Stimulated activated CD8-positive, alpha-beta memory T cell treated with anti-CD3 and anti-CD28 coated beads, Interleukin-7, amount 100 ng/mL, for 4 hours (primary cell): ENCODE data around the gene MRPL33.

Source experiments
- DNase-seq, 2 donors: peaks; one replicate each; pipeline ENCODE4 v3.0.0-alpha.2; 2020; ENCODE audit warnings: low read depth in 2 of 2

MRPL33 gene

GRCh38 chr2:27776696-27777095 is 5.2 kb downstream of the MRPL33 start:
- no peak for DNase-seq

- DNase-seq, result no peak
These were observed 8.0 kb downstream of the MRPL33 start for GRCh38 chr2:27779417-27780055.

DNA sequence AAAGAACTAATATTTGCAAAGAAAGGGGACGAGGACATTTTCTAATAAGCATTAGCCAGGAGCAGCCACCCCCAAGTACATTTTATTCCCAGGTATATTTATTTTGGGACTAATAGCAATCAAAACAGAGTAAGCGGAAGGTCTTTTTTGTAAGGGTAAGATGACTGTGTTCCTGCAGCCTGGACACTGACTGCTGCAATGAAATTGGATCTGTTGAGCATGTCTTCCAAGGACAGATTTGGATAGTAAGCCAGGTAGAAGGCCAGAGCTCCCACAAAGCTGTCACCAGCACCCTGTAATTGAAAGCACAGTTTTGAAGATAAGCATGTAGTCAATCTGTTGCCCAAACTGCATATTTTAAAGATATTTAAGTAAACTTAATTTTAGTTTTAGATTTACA is 10.0 kb downstream of the MRPL33 start:
- DNase-seq, result no peak

- no peak for DNase-seq
These were observed 11.2 kb downstream of the MRPL33 start for GRCh38 chr2:27782701-27783100.

DNA sequence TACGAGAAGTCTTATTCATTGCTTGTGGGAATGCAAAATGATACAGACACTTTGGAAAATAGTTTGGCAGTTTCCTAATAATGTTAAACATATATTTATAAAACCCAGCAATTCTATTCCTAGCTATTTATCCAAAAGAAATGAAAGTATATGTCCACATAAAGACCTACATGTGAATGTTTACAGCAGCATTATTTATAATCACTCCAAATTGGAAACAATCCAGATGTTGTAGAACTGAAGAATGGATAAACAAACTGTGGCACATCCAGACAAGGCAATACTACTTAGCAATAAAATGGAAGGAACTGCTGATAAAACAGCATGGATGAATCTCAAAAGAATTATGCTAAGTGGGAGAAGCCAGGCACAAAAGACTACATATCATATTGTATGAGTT is 19.3 kb downstream of the MRPL33 start:
- no peak for DNase-seq

DNA sequence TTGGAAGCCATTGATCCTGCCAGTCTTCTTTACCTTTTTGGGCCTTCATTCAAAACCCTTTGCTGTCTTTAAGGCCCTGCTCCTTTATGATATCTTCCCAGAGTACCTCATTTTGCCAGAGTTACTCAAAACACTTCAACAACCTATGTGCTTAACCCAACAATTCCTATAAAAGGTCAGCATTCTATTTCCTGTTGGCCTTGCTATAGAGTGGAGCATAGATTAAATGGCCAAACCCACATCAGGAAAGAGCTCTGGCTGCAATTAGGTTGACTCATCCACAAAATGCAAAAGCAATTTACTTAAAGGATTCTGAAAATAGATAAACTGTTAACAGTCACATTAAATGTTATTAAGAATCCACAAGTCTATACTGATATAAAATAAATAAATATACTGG is 21.2 kb downstream of the MRPL33 start:
- no peak for DNase-seq

GRCh38 chr2:27795093-27795834 is 23.7 kb downstream of the MRPL33 start:
- DNase-seq, result no peak

DNA sequence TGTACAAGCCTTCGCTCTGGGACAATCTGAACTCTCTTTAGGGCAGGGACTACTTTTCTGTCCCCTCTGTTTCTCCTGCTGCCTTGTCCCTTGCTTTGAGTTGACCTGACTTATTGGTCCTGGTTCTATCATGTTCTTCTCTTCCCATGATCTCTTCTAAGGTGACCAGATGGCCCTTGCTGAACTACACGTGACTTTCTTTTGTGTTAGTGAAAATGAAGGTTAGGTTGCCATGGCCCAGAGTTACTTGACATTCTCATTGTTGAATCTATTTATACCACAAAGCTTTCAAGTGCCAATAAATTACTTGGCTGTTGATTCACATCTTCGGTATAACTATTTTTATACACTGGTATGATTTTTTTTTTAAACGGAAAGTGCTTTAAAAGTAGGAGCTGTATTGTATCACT is 24.4 kb downstream of the MRPL33 start:
- no peak for DNase-seq

DNA sequence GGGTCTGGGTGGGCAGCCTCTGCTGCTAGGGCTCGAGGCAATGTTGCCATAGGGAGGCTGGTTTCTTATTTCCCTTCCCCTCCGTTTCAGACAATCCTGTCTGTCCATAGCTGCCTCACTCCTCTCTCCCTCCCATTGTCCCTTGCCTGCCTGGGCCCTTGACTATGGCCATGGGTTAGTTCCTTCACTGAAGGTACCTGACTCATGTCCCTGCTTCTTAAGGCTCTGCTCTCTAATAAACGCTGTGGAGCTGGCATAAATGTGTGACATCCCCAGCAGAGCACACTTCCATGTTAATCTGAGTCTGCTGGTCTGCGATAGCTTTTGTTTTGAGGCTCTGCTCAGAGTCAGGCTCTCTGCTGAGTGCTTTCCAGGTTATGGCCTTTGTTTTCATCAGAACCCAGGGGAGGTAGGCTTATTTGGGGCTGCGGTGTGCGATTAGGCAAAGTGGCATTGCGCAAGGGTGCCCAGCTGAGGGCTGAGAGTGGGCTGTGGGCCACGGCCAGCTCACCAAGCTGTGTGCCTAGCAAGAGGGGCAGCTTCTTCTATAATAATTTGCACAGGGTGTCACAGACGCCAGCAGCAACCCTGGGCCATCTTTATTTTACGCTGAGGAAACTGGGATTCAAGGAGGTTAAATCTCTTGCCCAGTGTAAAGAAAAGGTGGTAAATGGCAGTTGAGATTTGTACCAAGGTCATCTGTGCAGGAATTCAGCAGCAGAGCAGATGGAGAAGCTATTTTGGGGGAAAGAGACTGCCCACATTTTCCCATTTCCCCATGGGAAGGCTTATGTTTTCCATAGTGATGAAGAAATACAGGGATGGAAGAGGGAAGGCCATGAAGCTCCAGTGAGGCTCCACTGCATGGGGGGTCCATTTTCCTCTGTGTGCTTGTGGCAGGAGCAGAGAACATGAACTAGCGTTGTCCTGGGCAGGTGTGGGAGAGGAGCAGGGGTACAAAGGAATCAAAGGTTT is 25.6 kb downstream of the MRPL33 start:
- DNase-seq, result no peak

GRCh38 chr2:27797841-27798240 is 26.3 kb downstream of the MRPL33 start:
- DNase-seq, result no peak

GRCh38 chr2:27798486-27798885 is 27.0 kb downstream of the MRPL33 start:
- no peak for DNase-seq

GRCh38 chr2:27798948-27799645 is 27.6 kb downstream of the MRPL33 start:
- no peak for DNase-seq

DNA sequence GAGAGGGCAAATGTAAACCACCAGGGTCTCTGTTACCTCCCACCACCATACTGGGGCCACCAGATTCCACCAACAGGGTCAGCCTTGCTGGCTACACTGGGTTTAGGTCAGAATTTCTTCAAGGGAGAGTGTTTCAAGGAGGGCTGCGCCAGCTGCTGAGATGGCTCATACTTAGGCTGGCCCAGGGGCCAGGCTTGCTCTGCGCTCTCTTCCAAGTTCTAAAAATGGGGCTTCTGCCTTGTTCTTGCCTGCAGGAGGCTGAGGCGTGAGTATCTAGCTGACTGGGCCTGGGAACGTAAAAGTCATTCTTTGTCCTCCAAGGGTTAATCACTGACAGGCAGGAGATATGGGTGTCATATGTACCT is 28.1 kb downstream of the MRPL33 start:
- DNase-seq, result no peak

DNA sequence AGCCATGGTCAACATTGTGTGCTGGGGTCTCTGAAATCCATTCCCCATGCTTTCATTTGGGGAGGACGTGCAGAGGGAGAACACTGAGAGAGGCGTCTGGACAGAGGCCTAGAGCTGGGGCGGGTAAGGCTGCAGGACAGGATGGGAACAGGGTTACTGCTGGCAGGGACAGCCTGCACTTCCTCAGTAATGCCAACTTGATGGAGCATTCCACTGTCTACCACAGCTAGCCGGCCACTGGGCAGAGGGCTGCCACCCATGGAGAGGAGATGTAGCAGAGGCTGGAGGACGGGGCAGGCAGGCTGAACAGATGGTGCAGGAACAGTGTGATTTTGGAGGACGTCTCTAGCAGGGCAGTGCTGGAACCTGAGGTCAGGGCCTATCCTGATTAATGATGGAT is 29.3 kb downstream of the MRPL33 start:
- no peak for DNase-seq

- DNase-seq, result no peak
These were observed 31.0 kb downstream of the MRPL33 start for GRCh38 chr2:27802547-27802946.

DNA sequence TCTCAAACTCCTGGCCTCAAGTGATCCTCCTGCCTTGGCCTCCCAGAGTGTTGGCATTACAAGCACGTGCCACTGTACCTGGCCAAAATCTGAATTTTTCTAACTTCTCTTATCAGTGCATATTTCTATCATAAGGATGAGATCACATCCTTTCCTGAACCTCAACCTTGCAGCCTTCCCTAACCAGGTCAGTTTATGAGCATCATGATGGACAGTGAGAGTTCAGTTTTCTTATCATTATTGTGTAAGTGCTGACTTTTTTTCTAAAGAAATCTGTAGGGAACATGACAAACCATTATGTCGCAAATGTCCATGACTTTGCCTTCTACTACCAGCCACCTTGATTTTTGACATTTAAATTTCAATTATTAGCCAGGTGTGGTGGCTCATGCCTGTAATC is 31.5 kb downstream of the MRPL33 start:
- DNase-seq, result no peak

- no peak for DNase-seq
These were observed 32.6 kb downstream of the MRPL33 start for GRCh38 chr2:27804146-27804545.

DNA sequence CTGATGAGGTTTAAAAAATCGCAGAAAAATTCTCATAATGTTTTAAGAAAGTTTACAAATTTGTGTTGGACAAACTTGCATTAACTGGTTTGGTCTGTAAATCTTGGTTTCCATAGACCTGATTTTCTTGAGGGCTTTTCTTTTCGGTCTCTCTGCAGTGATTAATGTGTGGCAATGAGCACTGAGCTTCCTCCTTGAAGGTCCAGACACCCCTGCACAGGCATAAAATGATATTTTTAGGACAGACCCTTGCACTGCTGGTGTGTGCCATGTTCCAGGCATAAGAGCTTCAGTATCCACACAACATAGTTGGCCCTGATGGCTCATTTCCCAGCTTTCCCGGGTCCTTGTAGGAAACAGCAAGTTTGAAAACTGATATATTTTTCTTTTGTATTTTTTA is 33.7 kb downstream of the MRPL33 start:
- DNase-seq, result no peak

GRCh38 chr2:27806311-27807059 is 35.0 kb downstream of the MRPL33 start:
- no peak for DNase-seq

DNA sequence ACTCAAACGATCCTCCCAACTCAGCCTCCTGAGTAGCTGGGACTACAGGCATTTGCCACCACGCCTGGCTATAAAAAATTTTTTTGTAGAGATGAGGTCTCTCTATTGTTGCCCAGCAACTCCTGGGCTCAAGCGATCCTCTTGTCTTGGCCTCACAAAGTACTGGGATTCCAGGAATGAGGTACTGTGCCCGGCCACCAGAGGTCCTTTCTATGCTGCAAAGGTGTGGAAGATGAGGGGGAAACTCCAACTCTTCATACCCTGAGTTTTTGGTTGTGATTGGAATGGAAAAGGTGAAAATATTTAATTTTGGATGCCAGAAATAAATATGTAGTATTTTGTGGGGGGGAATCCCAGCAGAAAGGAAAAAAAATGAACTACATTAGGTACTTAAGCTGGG is 36.0 kb downstream of the MRPL33 start:
- DNase-seq, result no peak

DNA sequence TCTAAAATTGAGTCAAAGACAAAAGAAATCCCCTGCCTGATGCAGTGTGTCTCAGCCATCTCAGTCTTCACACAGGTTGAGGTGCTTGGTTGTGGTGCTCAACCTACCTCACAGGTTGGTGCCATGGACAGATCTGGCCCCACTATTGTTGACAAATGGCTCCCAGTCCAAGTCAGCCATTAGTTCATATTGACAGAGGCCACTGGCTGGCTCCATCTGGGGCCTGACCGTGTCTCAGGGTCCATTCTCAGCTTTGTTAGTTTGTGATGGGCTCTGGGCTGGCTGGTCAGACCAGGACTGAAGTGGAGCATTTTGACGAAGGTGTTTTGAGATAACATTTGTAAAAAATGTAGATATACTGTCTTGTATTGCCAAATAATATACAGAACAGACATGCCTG is 36.9 kb downstream of the MRPL33 start:
- DNase-seq, result no peak
